ENCODE data around the gene MIOX.
"Not testable (repeated sequence)": the region's sequence is repeated elsewhere in the genome, so short reads cannot be mapped to it uniquely, and the experiment has no call there.

Gene MIOX

GRCh38 chr22:50516891-50517290, 30.2 kb downstream of the MIOX start:
- H3K36me3 ChIP-seq = peaks cover 47% of the 10 kb centered on the region
- H3K27me3 ChIP-seq = no peaks in the 10 kb centered on the region
- TF ChIP-seq CTCF (IDR thresholded peaks at IDR 0.05) = no peak

GRCh38 chr22:50517495-50518260, 31.0 kb downstream of the MIOX start:
- Histone ChIP-seq H3K4me3 (ENCODE audit: low read depth in 1 of 2, low read length in 1 of 2) (no peak overlapping the region), H3K27ac (no peak overlapping the region), H3K27me3 (no peaks in the 10 kb centered on the region), H3K9me3 (no peaks in the 10 kb centered on the region), H3K4me1 (ENCODE audit: control insufficient read depth in 1 of 2, insufficient read depth in 1 of 2, low read depth in 1 of 2, low read length in 1 of 2) (no peaks in the 10 kb centered on the region), H3K36me3 (peaks cover 54% of the 10 kb centered on the region)
- TF ChIP-seq CTCF (IDR thresholded peaks at IDR 0.05) = no peak

More at GRCh38 chr22:50516891-50517290, 30.2 kb downstream of the MIOX start:
- Histone ChIP-seq H3K27ac (no peak overlapping the region), H3K4me3 (ENCODE audit: low read depth in 1 of 2, low read length in 1 of 2) (no peak overlapping the region), H3K9me3 (no peaks in the 10 kb centered on the region), H3K4me1 (ENCODE audit: control insufficient read depth in 1 of 2, insufficient read depth in 1 of 2, low read depth in 1 of 2, low read length in 1 of 2) (no peaks in the 10 kb centered on the region)

GRCh38 chr22:50518606-50519005, 31.9 kb downstream of the MIOX start:
- Histone ChIP-seq H3K36me3 (peaks cover 64% of the 10 kb centered on the region), H3K9me3 (no peaks in the 10 kb centered on the region), H3K27me3 (no peaks in the 10 kb centered on the region), H3K27ac (no peak overlapping the region), H3K4me1 (ENCODE audit: control insufficient read depth in 1 of 2, insufficient read depth in 1 of 2, low read depth in 1 of 2, low read length in 1 of 2) (no peaks in the 10 kb centered on the region), H3K4me3 (ENCODE audit: low read depth in 1 of 2, low read length in 1 of 2) (no peak overlapping the region)
- no peak for TF ChIP-seq CTCF (IDR thresholded peaks at IDR 0.05)

- no peaks in the 10 kb centered on the region for H3K9me3 ChIP-seq
- H3K4me1 ChIP-seq (ENCODE audit: control insufficient read depth in 1 of 2, insufficient read depth in 1 of 2, low read depth in 1 of 2, low read length in 1 of 2) = peaks cover 2 to 3% of the 10 kb centered on the region in 2 experiments
- no peak overlapping the region for H3K4me3 ChIP-seq (ENCODE audit: low read depth in 1 of 2, low read length in 1 of 2)
- peaks cover 69% of the 10 kb centered on the region for H3K36me3 ChIP-seq
- no peak overlapping the region for H3K27ac ChIP-seq
- H3K27me3 ChIP-seq = no peaks in the 10 kb centered on the region
- TF ChIP-seq CTCF (IDR thresholded peaks at IDR 0.05) = no peak
These were observed 32.5 kb downstream of the MIOX start for GRCh38 chr22:50519151-50519550.

- not testable (repeated sequence) for H3K9me3 ChIP-seq; H3K27me3 ChIP-seq; H3K4me3 ChIP-seq (ENCODE audit: low read depth in 1 of 2, low read length in 1 of 2); H3K27ac ChIP-seq
- H3K36me3 ChIP-seq = peaks cover 69% of the 10 kb centered on the region
- H3K4me1 ChIP-seq (ENCODE audit: control insufficient read depth in 1 of 2, insufficient read depth in 1 of 2, low read depth in 1 of 2, low read length in 1 of 2) = peaks cover 13% of the 10 kb centered on the region in 2 experiments
These were observed 33.5 kb downstream of the MIOX start for GRCh38 chr22:50520184-50520583.

- Histone ChIP-seq H3K27ac (no peak overlapping the region), H3K4me3 (ENCODE audit: low read depth in 1 of 2, low read length in 1 of 2) (no peak overlapping the region), H3K4me1 (ENCODE audit: control insufficient read depth in 1 of 2, insufficient read depth in 1 of 2, low read depth in 1 of 2, low read length in 1 of 2) (peaks cover 16 to 18% of the 10 kb centered on the region in 2 experiments), H3K36me3 (peaks cover 69% of the 10 kb centered on the region), H3K9me3 (no peaks in the 10 kb centered on the region), H3K27me3 (no peaks in the 10 kb centered on the region)
- no peak for TF ChIP-seq CTCF (IDR thresholded peaks at IDR 0.05)
These were observed 34.3 kb downstream of the MIOX start for GRCh38 chr22:50520826-50521453.

All from neutrophil (primary cell).